ENCODE data around the gene PPP1CA.
A peak's percentile ranks its signal among the peaks of the same experiment; 100 is the strongest.
"Not testable (repeated sequence)": the region's sequence is repeated elsewhere in the genome, so short reads cannot be mapped to it uniquely, and the experiment has no call there.

PPP1CA gene

GRCh38 chr11:67416416-67417335 is 15.0 kb upstream of the PPP1CA start:
- peak; percentile 60 for DNase-seq (ENCODE audit: low read depth)

GRCh38 chr11:67415501-67416304 is 14.0 kb upstream of the PPP1CA start, which contains the start of gene CARNS1:
Gene CARNS1, plus strand, starts transcription at chr11:67415678. Its CDS starts 522 bp downstream, at chr11:67416200.
- no peak for DNase-seq (ENCODE audit: low read depth)

- DNase-seq (ENCODE audit: low read depth): no peak
These were observed 11.7 kb upstream of the PPP1CA start for GRCh38 chr11:67413266-67413849.

- no peak for DNase-seq (ENCODE audit: low read depth)
These were observed 11.0 kb upstream of the PPP1CA start for GRCh38 chr11:67412495-67413179.

- DNase-seq (ENCODE audit: low read depth): no peak
These were observed 10.1 kb upstream of the PPP1CA start for GRCh38 chr11:67411785-67412152.

GRCh38 chr11:67410984-67411784 is 9.5 kb upstream of the PPP1CA start:
- no peak for DNase-seq (ENCODE audit: low read depth)

GRCh38 chr11:67410369-67410831 is 8.7 kb upstream of the PPP1CA start:
- DNase-seq (ENCODE audit: low read depth): no peak

GRCh38 chr11:67409781-67410368 is 8.2 kb upstream of the PPP1CA start:
- DNase-seq (ENCODE audit: low read depth): no peak

GRCh38 chr11:67409261-67409666 is 7.6 kb upstream of the PPP1CA start:
- peak; percentile 39 for DNase-seq (ENCODE audit: low read depth)

GRCh38 chr11:67408437-67409200 is 7.0 kb upstream of the PPP1CA start:
- DNase-seq (ENCODE audit: low read depth): no peak

- no peak for DNase-seq (ENCODE audit: low read depth)
These were observed 6.1 kb upstream of the PPP1CA start for GRCh38 chr11:67407688-67408163.

GRCh38 chr11:67406969-67407687 is 5.5 kb upstream of the PPP1CA start:
- no peak for DNase-seq (ENCODE audit: low read depth)

- DNase-seq (ENCODE audit: low read depth): no peak
These were observed 4.8 kb upstream of the PPP1CA start for GRCh38 chr11:67406420-67406968.

- no peak for DNase-seq (ENCODE audit: low read depth)
These were observed 4.2 kb upstream of the PPP1CA start for GRCh38 chr11:67405688-67406339.

- DNase-seq (ENCODE audit: low read depth): no peak
These were observed 3.5 kb upstream of the PPP1CA start for GRCh38 chr11:67405196-67405567.

GRCh38 chr11:67404515-67405195 is 3.0 kb upstream of the PPP1CA start:
- peak; percentile 41 for DNase-seq (ENCODE audit: low read depth)

- not testable (repeated sequence) for DNase-seq (ENCODE audit: low read depth)
These were observed 1.4 kb upstream of the PPP1CA start for GRCh38 chr11:67403085-67403484.

Measured in stimulated activated CD8-positive, alpha-beta memory T cell treated with anti-CD3 and anti-CD28 coated beads, Interleukin-12 subunit alpha, Interleukin-12 subunit beta, amount 100 ng/mL, for 4 hours (primary cell).